ENCODE measurements around the gene WWC2. TPM values are rescaled to one million over a fixed set of nuclear protein-coding genes. Genes with fewer than 3 reads are reported as not detected.

Gene WWC2
- total and polyA plus RNA-seq, 4 experiments from 2014 or later: 2.3 to 7.6 (median 5.2) TPM

DNA sequence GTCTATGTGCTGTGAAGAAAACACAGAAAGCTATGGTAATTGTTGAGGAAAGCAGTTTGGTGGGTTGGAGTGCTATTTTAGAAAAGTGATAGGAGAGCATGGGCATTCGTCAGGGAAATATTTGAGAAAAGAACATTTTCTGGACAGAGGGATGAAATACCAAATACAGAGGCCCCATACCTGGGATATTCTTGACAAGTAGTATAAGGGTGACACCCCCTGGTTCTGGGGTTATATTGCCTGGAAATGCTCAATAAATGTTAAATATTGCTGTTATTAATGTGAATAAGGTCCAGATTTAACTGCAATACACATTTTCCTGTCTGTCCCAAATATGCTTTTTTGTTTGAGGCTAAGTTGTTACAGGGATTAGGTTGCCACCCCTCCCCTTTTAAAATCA, 42.9 kb downstream of the WWC2 start:
- H3K4me1 Mint-ChIP-seq: peaks cover 0 to 13% (median 5%) of the 10 kb centered on the region in 4 donors
- H3K27me3 ChIP-seq (ENCODE audit: insufficient read depth, low read length): no peaks in the 10 kb centered on the region
- no peaks in the 10 kb centered on the region for H3K9me3 ChIP-seq (ENCODE audit: control insufficient read depth in 1 of 2, low read length in 2 of 2)
- H3K4me3 Mint-ChIP-seq: no peak overlapping the region
- H3K4me3 ChIP-seq (ENCODE audit: low read length in 2 of 2): no peak overlapping the region
- no peak overlapping the region for H3K27ac Mint-ChIP-seq
- H3K36me3 ChIP-seq (ENCODE audit: insufficient read depth, low read length): no peaks in the 10 kb centered on the region
- H3K36me3 Mint-ChIP-seq: peaks cover 0 to 4% of the 10 kb centered on the region in 2 donors
- H3K9me3 Mint-ChIP-seq: no peaks in the 10 kb centered on the region
- no peaks in the 10 kb centered on the region for H3K4me1 ChIP-seq (ENCODE audit: insufficient read depth, low read length)
- H3K27ac ChIP-seq (ENCODE audit: low read depth, low read length): no peak overlapping the region
- peak in 1 of 5 donors; percentile 8 for DNase-seq
- intact Hi-C loops (cut with micrococcal nuclease): no loop called here
- H3K27me3 Mint-ChIP-seq: peaks cover 0 to 3% of the 10 kb centered on the region in 2 donors
- CTCF ChIA-PET (ENCODE audit: partially characterized antibody): no interaction called here
- POLR2A ChIA-PET (ENCODE audit: partially characterized antibody): no interaction called here

- Histone ChIP-seq H3K27ac (ENCODE audit: low read depth, low read length) (no peak overlapping the region), H3K9me3 (ENCODE audit: control insufficient read depth in 1 of 2, low read length in 2 of 2) (no peaks in the 10 kb centered on the region), H3K4me3 (ENCODE audit: low read length in 2 of 2) (no peak overlapping the region), H3K4me1 (ENCODE audit: insufficient read depth, low read length) (no peaks in the 10 kb centered on the region), H3K27me3 (ENCODE audit: insufficient read depth, low read length) (no peaks in the 10 kb centered on the region), H3K36me3 (ENCODE audit: insufficient read depth, low read length) (no peaks in the 10 kb centered on the region)
- H3K4me1 Mint-ChIP-seq: peaks cover 0 to 13% (median 5%) of the 10 kb centered on the region in 4 donors
- H3K9me3 Mint-ChIP-seq: no peaks in the 10 kb centered on the region
- DNase-seq: no peak
- H3K27me3 Mint-ChIP-seq: peaks cover 0 to 3% of the 10 kb centered on the region in 2 donors
- POLR2A ChIA-PET (ENCODE audit: partially characterized antibody): no interaction called here
- H3K4me3 Mint-ChIP-seq: no peak overlapping the region
- H3K36me3 Mint-ChIP-seq: peaks cover 0 to 4% of the 10 kb centered on the region in 2 donors
- intact Hi-C loops (cut with micrococcal nuclease): no loop called here
- H3K27ac Mint-ChIP-seq: no peak overlapping the region
- CTCF ChIA-PET (ENCODE audit: partially characterized antibody): interaction anchor here (0.7 kb wide), 1 partner anchor 204 kb away, joined by 4 read pairs; no protein-coding TSS in a partner anchor
Observed at GRCh38 chr4:183142571-183143550, 43.8 kb downstream of the WWC2 start.

DNA sequence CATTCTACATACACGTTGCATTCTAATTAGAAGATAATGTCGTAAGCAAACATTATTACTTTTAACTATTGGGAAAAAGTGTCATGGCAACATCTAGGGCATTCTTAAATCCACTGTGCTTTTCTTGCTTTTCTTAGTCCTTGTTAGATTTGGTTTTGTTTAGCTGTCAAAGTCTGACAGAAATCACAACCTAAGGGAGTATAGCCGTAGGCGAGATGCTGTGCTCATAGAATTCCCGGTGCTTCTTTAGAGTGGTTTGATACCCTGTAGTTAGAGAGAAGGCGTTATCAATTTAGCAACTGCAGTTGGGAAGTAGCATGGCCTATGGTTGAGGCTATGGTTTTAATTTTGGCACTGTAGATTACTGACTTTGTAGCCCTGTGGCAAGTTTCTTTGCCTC, 45.7 kb downstream of the WWC2 start:
- Mint-ChIP-seq H3K27me3 (peaks cover 0 to 1% of the 10 kb centered on the region in 2 donors), H3K4me3 (no peak overlapping the region), H3K4me1 (peaks cover 0 to 13% (median 5%) of the 10 kb centered on the region in 4 donors), H3K36me3 (no peaks in the 10 kb centered on the region), H3K27ac (no peak overlapping the region), H3K9me3 (no peaks in the 10 kb centered on the region)
- Histone ChIP-seq H3K9me3 (ENCODE audit: control insufficient read depth in 1 of 2, low read length in 2 of 2) (no peaks in the 10 kb centered on the region), H3K4me3 (ENCODE audit: low read length in 2 of 2) (no peak overlapping the region), H3K27me3 (ENCODE audit: insufficient read depth, low read length) (no peaks in the 10 kb centered on the region), H3K36me3 (ENCODE audit: insufficient read depth, low read length) (no peaks in the 10 kb centered on the region), H3K27ac (ENCODE audit: low read depth, low read length) (no peak overlapping the region), H3K4me1 (ENCODE audit: insufficient read depth, low read length) (no peaks in the 10 kb centered on the region)
- ChIA-PET CTCF (ENCODE audit: partially characterized antibody) (no interaction called here), POLR2A (ENCODE audit: partially characterized antibody) (no interaction called here)
- intact Hi-C loops (cut with micrococcal nuclease): no loop called here
- DNase-seq: no peak

DNA sequence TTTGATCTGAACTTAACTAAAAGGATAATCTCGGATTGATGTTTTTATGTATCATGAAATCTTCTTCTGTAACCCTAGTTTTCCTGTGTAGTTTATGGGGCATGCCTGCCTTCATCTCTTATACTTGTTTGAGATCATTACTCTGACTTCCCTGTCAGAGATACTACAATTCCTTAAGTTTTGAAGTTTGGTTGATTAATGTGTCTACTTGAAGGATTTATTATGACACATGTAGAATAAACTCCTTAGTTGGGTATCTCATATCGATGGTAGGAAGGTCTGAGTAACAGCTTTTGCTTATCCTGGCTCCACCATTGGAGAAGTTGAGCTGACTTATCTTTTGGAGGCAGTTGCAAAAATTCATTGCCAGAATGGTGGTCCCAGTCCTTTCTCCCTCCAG, 46.7 kb downstream of the WWC2 start:
- ChIA-PET CTCF (ENCODE audit: partially characterized antibody) (no interaction called here), POLR2A (ENCODE audit: partially characterized antibody) (no interaction called here)
- no peaks in the 10 kb centered on the region for H3K4me1 ChIP-seq (ENCODE audit: insufficient read depth, low read length)
- H3K27me3 ChIP-seq (ENCODE audit: insufficient read depth, low read length): no peaks in the 10 kb centered on the region
- H3K27ac ChIP-seq (ENCODE audit: low read depth, low read length): no peak overlapping the region
- no peak overlapping the region for H3K27ac Mint-ChIP-seq
- no peak for DNase-seq
- H3K9me3 ChIP-seq (ENCODE audit: control insufficient read depth in 1 of 2, low read length in 2 of 2): no peaks in the 10 kb centered on the region
- H3K36me3 Mint-ChIP-seq: no peaks in the 10 kb centered on the region
- H3K27me3 Mint-ChIP-seq: peaks cover 0 to 1% of the 10 kb centered on the region in 2 donors
- H3K4me3 ChIP-seq (ENCODE audit: low read length in 2 of 2): no peak overlapping the region
- H3K9me3 Mint-ChIP-seq: no peaks in the 10 kb centered on the region
- intact Hi-C loops (cut with micrococcal nuclease): no loop called here
- H3K36me3 ChIP-seq (ENCODE audit: insufficient read depth, low read length): no peaks in the 10 kb centered on the region
- H3K4me1 Mint-ChIP-seq: peaks cover 0 to 13% (median 5%) of the 10 kb centered on the region in 4 donors
- no peak overlapping the region for H3K4me3 Mint-ChIP-seq

- no peaks in the 10 kb centered on the region for H3K4me1 ChIP-seq (ENCODE audit: insufficient read depth, low read length)
- POLR2A ChIA-PET (ENCODE audit: partially characterized antibody): no interaction called here
- no peak overlapping the region for H3K4me3 Mint-ChIP-seq
- H3K27me3 Mint-ChIP-seq: peaks cover 0 to 1% of the 10 kb centered on the region in 2 donors
- no peaks in the 10 kb centered on the region for H3K9me3 ChIP-seq (ENCODE audit: control insufficient read depth in 1 of 2, low read length in 2 of 2)
- intact Hi-C loops (cut with micrococcal nuclease): no loop called here
- H3K27ac ChIP-seq (ENCODE audit: low read depth, low read length): no peak overlapping the region
- H3K27me3 ChIP-seq (ENCODE audit: insufficient read depth, low read length): no peaks in the 10 kb centered on the region
- no peak overlapping the region for H3K4me3 ChIP-seq (ENCODE audit: low read length in 2 of 2)
- CTCF ChIA-PET (ENCODE audit: partially characterized antibody): interaction anchor here (1.0 kb wide), 1 partner anchor 73 kb away, joined by 4 read pairs; no protein-coding TSS in a partner anchor
- DNase-seq: no peak
- no peaks in the 10 kb centered on the region for H3K36me3 Mint-ChIP-seq
- H3K27ac Mint-ChIP-seq: no peak overlapping the region
- peaks cover 0 to 13% (median 5%) of the 10 kb centered on the region in 4 donors for H3K4me1 Mint-ChIP-seq
- H3K9me3 Mint-ChIP-seq: no peaks in the 10 kb centered on the region
- no peaks in the 10 kb centered on the region for H3K36me3 ChIP-seq (ENCODE audit: insufficient read depth, low read length)
Observed at GRCh38 chr4:183146478-183146877, 47.4 kb downstream of the WWC2 start.

GRCh38 chr4:183147196-183147595, 48.1 kb downstream of the WWC2 start:
- Mint-ChIP-seq H3K9me3 (no peaks in the 10 kb centered on the region), H3K4me1 (peaks cover 0 to 7% (median 2%) of the 10 kb centered on the region in 4 donors), H3K27me3 (peaks cover 0 to 1% of the 10 kb centered on the region in 2 donors), H3K4me3 (no peak overlapping the region), H3K27ac (no peak overlapping the region), H3K36me3 (no peaks in the 10 kb centered on the region)
- Histone ChIP-seq H3K27ac (ENCODE audit: low read depth, low read length) (no peak overlapping the region), H3K4me3 (ENCODE audit: low read length in 2 of 2) (no peak overlapping the region), H3K9me3 (ENCODE audit: control insufficient read depth in 1 of 2, low read length in 2 of 2) (no peaks in the 10 kb centered on the region), H3K27me3 (ENCODE audit: insufficient read depth, low read length) (no peaks in the 10 kb centered on the region), H3K36me3 (ENCODE audit: insufficient read depth, low read length) (no peaks in the 10 kb centered on the region), H3K4me1 (ENCODE audit: insufficient read depth, low read length) (no peaks in the 10 kb centered on the region)
- intact Hi-C loops (cut with micrococcal nuclease): no loop called here
- DNase-seq: no peak
- CTCF ChIA-PET (ENCODE audit: partially characterized antibody): interaction anchor here (1.0 kb wide), 1 partner anchor 73 kb away, joined by 4 read pairs; no protein-coding TSS in a partner anchor
- POLR2A ChIA-PET (ENCODE audit: partially characterized antibody): no interaction called here

GRCh38 chr4:183147983-183148382, 48.9 kb downstream of the WWC2 start:
- H3K27ac ChIP-seq (ENCODE audit: low read depth, low read length): no peak overlapping the region
- no peak overlapping the region for H3K4me3 Mint-ChIP-seq
- no peaks in the 10 kb centered on the region for H3K4me1 ChIP-seq (ENCODE audit: insufficient read depth, low read length)
- no peak for DNase-seq
- no peak overlapping the region for H3K4me3 ChIP-seq (ENCODE audit: low read length in 2 of 2)
- H3K9me3 Mint-ChIP-seq: no peaks in the 10 kb centered on the region
- H3K36me3 ChIP-seq (ENCODE audit: insufficient read depth, low read length): no peaks in the 10 kb centered on the region
- no peaks in the 10 kb centered on the region for H3K27me3 ChIP-seq (ENCODE audit: insufficient read depth, low read length)
- peaks cover 0 to 1% of the 10 kb centered on the region in 2 donors for H3K27me3 Mint-ChIP-seq
- H3K9me3 ChIP-seq (ENCODE audit: control insufficient read depth in 1 of 2, low read length in 2 of 2): no peaks in the 10 kb centered on the region
- CTCF ChIA-PET (ENCODE audit: partially characterized antibody): interaction anchor here (0.8 to 1.1 kb wide), 2 partner anchors 15 to 114 kb away, joined by 3 read pairs; no protein-coding TSS in a partner anchor
- POLR2A ChIA-PET (ENCODE audit: partially characterized antibody): interaction anchor here (0.6 kb wide), 1 partner anchor 120 kb away, joined by 3 read pairs; no protein-coding TSS in a partner anchor
- H3K36me3 Mint-ChIP-seq: no peaks in the 10 kb centered on the region
- no peak overlapping the region for H3K27ac Mint-ChIP-seq
- intact Hi-C loops (cut with micrococcal nuclease): no loop called here
- peaks cover 0 to 4% (median 0%) of the 10 kb centered on the region in 4 donors for H3K4me1 Mint-ChIP-seq

Data from CD4-positive, alpha-beta memory T cell (primary cell).